RWPE2 (cell line): ENCODE data around the gene DEFB108B.
"Not testable (repeated sequence)": the region's sequence is repeated elsewhere in the genome, so short reads cannot be mapped to it uniquely, and the experiment has no call there.

ENCODE experiments used
- ATAC-seq: fragments of 200-7000 bp; cut with Tn5 transposase; 3 replicates; pipeline ENCODE4 v1.9.1; 2021; ENCODE audit warnings: low read depth
- DNase-seq: peaks from one replicate; pipeline ENCODE4 v3.0.0-alpha.2; 2020; ENCODE audit warnings: low spot score
- H3K27ac ChIP-seq: fragments of 450-650 bp; 2 replicates; pipeline ENCODE4 v1.5.1; 2017; ENCODE audit warnings: mild to moderate bottlenecking; ENCODE audit not compliant: poor library complexity, severe bottlenecking
- H3K27me3 ChIP-seq: fragments of 250-450 bp; sonication (Bioruptor Pico); 2 replicates; pipeline ENCODE4 v1.5.1; 2021; ENCODE audit warnings: mild to moderate bottlenecking, moderate library complexity; ENCODE audit not compliant: insufficient read depth, poor library complexity, severe bottlenecking
- H3K36me3 ChIP-seq: fragments of 250-450 bp; sonication (Bioruptor Pico); 2 replicates; pipeline ENCODE4 v1.5.1; 2020; ENCODE audit warnings: low read depth, mild to moderate bottlenecking, moderate library complexity
- H3K4me1 ChIP-seq: fragments of 250-450 bp; sonication (Bioruptor Pico); 2 replicates; pipeline ENCODE4 v1.5.1; 2021; ENCODE audit warnings: mild to moderate bottlenecking, moderate library complexity; ENCODE audit not compliant: insufficient read depth, poor library complexity, severe bottlenecking
- H3K4me3 ChIP-seq: fragments of 250-450 bp; sonication (Bioruptor Pico); 2 replicates; pipeline ENCODE4 v1.5.1; 2021; ENCODE audit warnings: mild to moderate bottlenecking, moderate library complexity; ENCODE audit not compliant: severe bottlenecking
- H3K9me3 ChIP-seq: fragments of 250-450 bp; sonication (Bioruptor Pico); 2 replicates; pipeline ENCODE4 v1.5.1; 2021; ENCODE audit warnings: mild to moderate bottlenecking, moderate library complexity; ENCODE audit not compliant: severe bottlenecking
- CTCF ChIP-seq: fragments of 450-650 bp; IDR thresholded peaks from one replicate; pipeline ENCODE4 v1.5.1; 2017; ENCODE audit warnings: mild to moderate bottlenecking, moderate library complexity; ENCODE audit not compliant: poor library complexity, severe bottlenecking

The DEFB108B gene

DNA sequence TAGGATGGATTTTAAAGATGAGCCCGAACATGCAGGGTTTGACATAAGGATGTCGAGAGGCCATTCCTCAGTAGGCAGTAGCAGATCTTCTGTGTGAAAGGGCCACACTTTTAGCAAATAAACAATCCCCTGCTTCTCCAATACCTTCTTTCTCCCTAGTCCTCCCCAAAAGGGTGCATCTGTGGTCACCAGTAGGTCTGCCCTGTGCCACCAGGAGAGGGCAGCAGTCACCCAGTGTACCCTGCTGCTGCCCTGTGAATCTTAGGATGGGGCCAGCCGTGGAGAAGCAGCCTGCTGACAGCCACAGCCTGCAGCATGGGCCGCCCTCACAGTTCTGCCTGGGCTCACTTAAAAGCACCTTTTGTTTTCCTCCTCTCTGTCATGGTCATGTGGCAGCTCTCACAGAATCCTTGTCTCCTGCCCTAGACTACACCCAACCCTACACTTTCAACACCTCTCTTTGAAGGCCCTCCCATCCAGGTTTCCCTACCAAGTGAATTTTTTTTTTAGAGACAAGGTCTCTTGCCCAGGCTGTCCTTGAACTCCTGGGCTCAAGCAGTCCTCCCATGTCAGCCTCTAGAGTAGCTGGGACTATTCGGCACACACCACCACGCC, 40.3 kb upstream of the DEFB108B start:
- not testable (repeated sequence) for H3K4me3 ChIP-seq, H3K27ac ChIP-seq, DNase-seq, H3K36me3 ChIP-seq, H3K9me3 ChIP-seq, ATAC-seq, H3K27me3 ChIP-seq
- H3K4me1 ChIP-seq = peaks cover 11% of the 10 kb centered on the region
- peak; percentile 41 for TF ChIP-seq CTCF

DNA sequence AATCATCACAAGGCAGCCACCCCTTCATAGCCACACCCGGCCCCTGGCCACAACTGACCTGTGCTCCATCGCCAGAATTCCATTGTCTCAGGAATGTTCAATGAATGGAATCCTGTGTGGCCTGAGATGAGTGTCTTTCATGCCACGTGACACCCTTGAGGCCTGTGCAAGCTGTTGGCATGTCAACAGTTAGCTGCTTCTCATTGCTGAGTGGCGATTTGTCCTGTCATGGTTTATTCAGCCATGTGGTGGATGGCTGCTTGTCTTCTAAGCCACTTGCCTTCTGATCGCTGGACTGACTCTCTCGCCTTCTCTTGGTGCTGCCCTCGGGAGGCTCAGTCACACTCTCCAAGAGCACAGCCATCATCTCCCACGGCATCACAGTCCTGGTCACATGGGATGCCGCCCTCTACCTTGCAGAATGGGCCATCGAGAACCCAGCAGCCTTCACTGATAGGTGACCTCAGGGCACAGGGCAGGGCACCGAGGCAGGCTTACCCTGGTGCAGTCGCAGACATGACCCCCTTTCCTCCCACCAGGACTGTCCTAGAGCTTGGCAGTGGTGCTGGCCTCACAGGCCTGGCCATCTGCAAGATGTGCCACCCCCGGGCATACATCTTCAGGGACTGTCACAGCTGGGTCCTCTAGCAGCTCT, 38.5 kb upstream of the DEFB108B start:
- not testable (repeated sequence) for DNase-seq, ATAC-seq, H3K4me1 ChIP-seq, H3K4me3 ChIP-seq, H3K27me3 ChIP-seq, H3K36me3 ChIP-seq, H3K9me3 ChIP-seq
- H3K27ac ChIP-seq = peak overlapping the region; percentile 47

DNA sequence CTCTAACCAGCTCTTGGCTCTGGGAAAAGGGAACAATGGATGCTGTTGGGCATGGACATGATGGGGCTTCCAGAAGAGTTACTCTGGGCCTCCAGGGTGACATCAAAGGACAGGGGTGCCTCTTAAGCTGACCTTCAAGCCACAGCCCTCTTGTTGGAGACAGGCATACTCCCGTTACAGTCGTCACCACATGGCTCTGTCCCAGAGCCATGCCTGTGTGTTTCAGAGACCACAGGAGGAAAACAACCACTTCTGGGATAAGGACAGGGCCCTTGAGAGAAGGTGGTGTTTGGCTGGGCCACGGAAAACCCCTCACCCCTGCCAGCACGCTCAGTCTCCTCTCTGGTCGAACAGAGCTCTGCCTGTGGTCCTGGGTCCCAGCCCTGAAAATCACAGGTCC, 37.8 kb upstream of the DEFB108B start:
- H3K27me3 ChIP-seq, H3K4me3 ChIP-seq, H3K4me1 ChIP-seq, ATAC-seq, H3K27ac ChIP-seq, DNase-seq, H3K36me3 ChIP-seq, H3K9me3 ChIP-seq: not testable (repeated sequence)

DNA sequence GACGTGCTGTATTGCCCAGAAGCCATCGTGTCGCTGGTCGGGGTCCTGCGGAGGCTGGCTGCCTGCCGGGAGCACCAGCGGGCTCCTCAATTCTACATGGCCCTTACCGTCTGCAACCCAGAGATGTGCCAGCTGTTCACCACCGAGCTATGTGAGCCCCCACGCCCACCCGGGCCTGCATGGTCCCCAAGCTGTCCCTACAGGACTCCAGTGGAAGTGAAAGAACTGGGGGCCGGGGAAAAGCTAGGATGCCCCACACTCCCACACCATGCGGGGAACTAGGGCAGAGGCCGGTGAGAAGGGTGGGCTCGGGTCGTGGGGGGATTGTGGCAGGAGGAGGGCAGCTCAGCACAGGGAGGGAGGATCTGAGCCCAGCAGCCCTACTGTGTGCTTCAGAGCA, 37.0 kb upstream of the DEFB108B start:
- not testable (repeated sequence) for H3K9me3 ChIP-seq, H3K4me3 ChIP-seq, ATAC-seq, H3K27me3 ChIP-seq, DNase-seq, H3K4me1 ChIP-seq, H3K36me3 ChIP-seq, H3K27ac ChIP-seq

- DNase-seq, H3K4me3 ChIP-seq, H3K9me3 ChIP-seq, H3K27ac ChIP-seq, H3K36me3 ChIP-seq, H3K27me3 ChIP-seq, ATAC-seq, H3K4me1 ChIP-seq: not testable (repeated sequence)
Observed at GRCh38 chr11:71796781-71797180, 36.2 kb upstream of the DEFB108B start.

GRCh38 chr11:71799556-71800128, 33.4 kb upstream of the DEFB108B start:
- not testable (repeated sequence) for DNase-seq, H3K9me3 ChIP-seq, ATAC-seq, H3K27ac ChIP-seq, H3K4me1 ChIP-seq, H3K27me3 ChIP-seq, H3K4me3 ChIP-seq, H3K36me3 ChIP-seq

- not testable (repeated sequence) for H3K9me3 ChIP-seq, H3K27me3 ChIP-seq, H3K36me3 ChIP-seq, H3K4me3 ChIP-seq, H3K4me1 ChIP-seq, DNase-seq, ATAC-seq, H3K27ac ChIP-seq
- TF ChIP-seq CTCF = peak; percentile 39
Observed at GRCh38 chr11:71800335-71800953, 32.6 kb upstream of the DEFB108B start.

GRCh38 chr11:71801026-71801425, 32.0 kb upstream of the DEFB108B start:
- not testable (repeated sequence) for H3K4me1 ChIP-seq, DNase-seq, H3K4me3 ChIP-seq, ATAC-seq, H3K27me3 ChIP-seq, H3K9me3 ChIP-seq, H3K36me3 ChIP-seq, H3K27ac ChIP-seq

- not testable (repeated sequence) for H3K27ac ChIP-seq, H3K27me3 ChIP-seq, H3K4me1 ChIP-seq, DNase-seq, H3K36me3 ChIP-seq, H3K4me3 ChIP-seq, H3K9me3 ChIP-seq, ATAC-seq
Observed at GRCh38 chr11:71802874-71803273, 30.1 kb upstream of the DEFB108B start.
